H9 (cell line): ENCODE measurements around the gene SARNP. TPM values are rescaled to one million over a fixed set of nuclear protein-coding genes. Genes with fewer than 3 reads are reported as not detected.

ENCODE experiments used
- DNase-seq: peaks from one replicate; pipeline ENCODE4 v3.0.0-alpha.2; 2017
- H2AFZ ChIP-seq: one replicate; pipeline ENCODE4 v1.6.1; 2013; ENCODE audit warnings: mild to moderate bottlenecking, low read length, control low read depth, moderate library complexity
- H2AK5ac ChIP-seq: 2 replicates; pipeline ENCODE4 v1.6.1; 2013; ENCODE audit warnings: low read length, control low read depth, mixed read lengths; ENCODE audit not compliant: insufficient read length
- H2BK120ac ChIP-seq: one replicate; pipeline ENCODE4 v1.6.1; 2013; ENCODE audit warnings: low read depth, mild to moderate bottlenecking, low read length, control low read depth, inconsistent platforms; ENCODE audit not compliant: poor library complexity, severe bottlenecking
- H2BK12ac ChIP-seq: 2 replicates; pipeline ENCODE4 v1.6.1; 2013; ENCODE audit warnings: low read length, control low read depth, mixed read lengths, low read depth; ENCODE audit not compliant: insufficient read length
- H2BK15ac ChIP-seq: 2 replicates; pipeline ENCODE4 v1.6.1; 2013; ENCODE audit warnings: low read depth, low read length, control low read depth
- H2BK20ac ChIP-seq: one replicate; pipeline ENCODE4 v1.6.1; 2013; ENCODE audit warnings: low read depth, mild to moderate bottlenecking, low read length, control low read depth, inconsistent platforms; ENCODE audit not compliant: poor library complexity, severe bottlenecking
- H2BK5ac ChIP-seq: 2 replicates; pipeline ENCODE4 v1.6.1; 2013; ENCODE audit warnings: low read length, control low read depth, mixed read lengths; ENCODE audit not compliant: insufficient read length
- H3K14ac ChIP-seq: 2 replicates; pipeline ENCODE4 v1.6.1; 2013; ENCODE audit warnings: low read length, control low read depth; ENCODE audit not compliant: insufficient read depth
- H3K18ac ChIP-seq: 2 replicates; pipeline ENCODE4 v1.6.1; 2013; ENCODE audit warnings: low read depth, mild to moderate bottlenecking, mixed read lengths, low read length, control low read depth; ENCODE audit not compliant: insufficient read length
- H3K23ac ChIP-seq: 2 replicates; pipeline ENCODE4 v1.6.1; 2013; ENCODE audit warnings: low read length, control low read depth, mixed read lengths, low read depth; ENCODE audit not compliant: insufficient read length
- H3K23me2 ChIP-seq: 2 replicates; pipeline ENCODE4 v1.6.1; 2013; ENCODE audit warnings: low read depth, mild to moderate bottlenecking, mixed read lengths, low read length, control low read depth; ENCODE audit not compliant: insufficient read length, poor library complexity, severe bottlenecking
- H3K27ac ChIP-seq: 2 replicates; pipeline ENCODE4 v1.5.1; 2013; ENCODE audit warnings: low read length, control low read depth, mixed read lengths, low read depth; ENCODE audit not compliant: insufficient read length
- H3K27me3 ChIP-seq: 2 replicates; pipeline ENCODE4 v1.6.1; 2013; ENCODE audit warnings: low read length, control low read depth, inconsistent platforms; ENCODE audit not compliant: insufficient read depth
- H3K4ac ChIP-seq: 2 replicates; pipeline ENCODE4 v1.6.1; 2013; ENCODE audit warnings: low read depth, mild to moderate bottlenecking, control low read depth, inconsistent platforms, low read length, moderate library complexity
- H3K4me1 ChIP-seq: 2 replicates; pipeline ENCODE4 v1.6.1; 2013; ENCODE audit warnings: low read length, control low read depth, inconsistent platforms; ENCODE audit not compliant: insufficient read depth
- H3K4me2 ChIP-seq: 2 replicates; pipeline ENCODE4 v1.6.1; 2013; ENCODE audit warnings: low read length, control low read depth, mixed read lengths; ENCODE audit not compliant: insufficient read length, insufficient read depth
- H3K56ac ChIP-seq: 2 replicates; pipeline ENCODE4 v1.6.1; 2013; ENCODE audit warnings: low read depth, mild to moderate bottlenecking, mixed read lengths, low read length, control low read depth; ENCODE audit not compliant: insufficient read length
- H3K79me1 ChIP-seq: 2 replicates; pipeline ENCODE4 v1.6.1; 2013; ENCODE audit warnings: low read depth, mild to moderate bottlenecking, moderate library complexity, low read length, control low read depth, inconsistent platforms; ENCODE audit not compliant: insufficient read depth, poor library complexity, severe bottlenecking
- H3K79me2 ChIP-seq: 2 replicates; pipeline ENCODE4 v1.6.1; 2013; ENCODE audit warnings: low read length, control low read depth, inconsistent platforms; ENCODE audit not compliant: insufficient read depth
- H3K9ac ChIP-seq: 2 replicates; pipeline ENCODE4 v1.6.1; 2013; ENCODE audit warnings: low read length, control low read depth, mixed read lengths; ENCODE audit not compliant: insufficient read length; ENCODE audit errors: extremely low read depth
- H3K9me3 ChIP-seq: one replicate; pipeline ENCODE4 v1.6.1; 2013; ENCODE audit warnings: low read depth, low read length, inconsistent platforms; ENCODE audit not compliant: control insufficient read depth
- H3T11ph ChIP-seq: one replicate; pipeline ENCODE4 v1.6.1; 2013; ENCODE audit warnings: mild to moderate bottlenecking, low read length, control low read depth, inconsistent platforms
- H4K20me1 ChIP-seq: one replicate; pipeline ENCODE4 v1.6.1; 2013; ENCODE audit not compliant: control insufficient read depth, insufficient read length, insufficient read depth
- H4K5ac ChIP-seq: 2 replicates; pipeline ENCODE4 v1.6.1; 2013; ENCODE audit warnings: low read depth, mild to moderate bottlenecking, mixed read lengths, low read length, control low read depth; ENCODE audit not compliant: insufficient read length
- H4K8ac ChIP-seq: replicated peaks from 2 replicates; pipeline ENCODE4 v1.6.1; 2013; ENCODE audit warnings: low read length, control low read depth, mixed read lengths, low read depth; ENCODE audit not compliant: insufficient read length
- H4K91ac ChIP-seq: 2 replicates; pipeline ENCODE4 v1.6.1; 2013; ENCODE audit warnings: low read depth, mild to moderate bottlenecking, moderate library complexity, mixed read lengths, low read length, control low read depth; ENCODE audit not compliant: insufficient read length
- H3K27ac Mint-ChIP-seq, 3 experiments: 2 replicates in 2 of 3; 3 replicates in 1 of 3; pipeline ENCODE4 v1.8.0; 2020 to 2021; ENCODE audit warnings: mixed read lengths in 3 of 3, mild to moderate bottlenecking in 1 of 3, moderate library complexity in 1 of 3
- H3K27me3 Mint-ChIP-seq: 2 replicates; pipeline ENCODE4 v1.8.0; 2021; ENCODE audit warnings: low read depth, mild to moderate bottlenecking, moderate library complexity, mixed read lengths
- H3K36me3 Mint-ChIP-seq, 3 experiments: 2 replicates in 2 of 3; 3 replicates in 1 of 3; pipeline ENCODE4 v1.8.0; 2020 to 2021; ENCODE audit warnings: low read depth in 3 of 3, mixed read lengths in 3 of 3; ENCODE audit not compliant: insufficient read depth in 1 of 3
- H3K4me1 Mint-ChIP-seq, 2 experiments: 2 replicates each; pipeline ENCODE4 v1.8.0; 2020; ENCODE audit warnings: mixed read lengths in 2 of 2
- H3K4me3 Mint-ChIP-seq, 2 experiments: 2 replicates in 1 of 2; 3 replicates in 1 of 2; pipeline ENCODE4 v1.8.0; 2020 to 2021; ENCODE audit warnings: mild to moderate bottlenecking in 2 of 2, mixed read lengths in 2 of 2, moderate library complexity in 1 of 2
- H3K9me3 Mint-ChIP-seq, 2 experiments: 2 replicates in 1 of 2; 3 replicates in 1 of 2; pipeline ENCODE4 v1.8.0; 2020; ENCODE audit warnings: mild to moderate bottlenecking in 2 of 2, mixed read lengths in 2 of 2, moderate library complexity in 1 of 2
- CTCF ChIP-seq: fragments of 200-600 bp; sonication (generic); conservative IDR thresholded peaks from 3 replicates; pipeline ENCODE4 v1.8.0; 2021; ENCODE audit warnings: antibody characterized with exemption, mild to moderate bottlenecking
- WGBS: extraction: QIAGEN DNeasy Blood & Tissue Kit; methylation state at CpG from one replicate; pipeline ENCODE4 v1.1.7; 2013; ENCODE audit warnings: missing lambda C conversion rate, low lambda C conversion rate, mixed read lengths; ENCODE audit not compliant: insufficient read length; ENCODE audit errors: extremely low coverage; 5-methylcytosine and 5-hydroxymethylcytosine counted together
- total RNA-seq: library from RNA; stranded (reverse); gene quantifications from 2 replicates; pipeline ENCODE4 v1.2.1, GENCODE V29; 2021

SARNP gene
- total RNA-seq, 1 experiment from 2014 or later, result 127 TPM

- Histone ChIP-seq H4K5ac (no peak overlapping the region), H3T11ph (no peak overlapping the region), H2BK20ac (no peak overlapping the region), H3K79me2 (no peaks in the 10 kb centered on the region), H2BK120ac (no peak overlapping the region), H3K4ac (no peak overlapping the region), H4K91ac (no peak overlapping the region), H3K18ac (no peak overlapping the region), H3K23ac (no peak overlapping the region), H2BK15ac (no peak overlapping the region), H4K20me1 (no peaks in the 10 kb centered on the region), H2BK12ac (no peak overlapping the region), H3K4me2 (peak overlapping the region; percentile 71), H2BK5ac (no peak overlapping the region), H4K8ac (no peak overlapping the region), H3K23me2 (peaks cover 9% of the 10 kb centered on the region), H3K56ac (no peak overlapping the region), H3K27ac (no peak overlapping the region), H3K79me1 (no peaks in the 10 kb centered on the region), H3K9ac (peak overlapping the region; percentile 61), H2AFZ (no peak overlapping the region), H3K4me1 (peaks cover 13% of the 10 kb centered on the region; the same call in 1 of the 2 replicates), H3K14ac (no peak overlapping the region), H3K9me3 (no peaks in the 10 kb centered on the region), H3K27me3 (no peaks in the 10 kb centered on the region; the same call in 1 of the 2 replicates), H2AK5ac (no peak overlapping the region)
- Mint-ChIP-seq H3K4me1 (peaks cover 38 to 41% of the 10 kb centered on the region in 2 experiments), H3K27me3 (peaks cover 12% of the 10 kb centered on the region), H3K36me3 (peaks cover 0 to 8% (median 0%) of the 10 kb centered on the region in 3 experiments; a peak in 3 of 7 replicates), H3K27ac (peak overlapping the region; percentile 46 to 99 (median 96); a peak in 6 of 7 replicates), H3K9me3 (peaks cover 0 to 3% of the 10 kb centered on the region in 2 experiments; a peak in 3 of 5 replicates), H3K4me3 (peak overlapping the region; percentile 90 to 91)
- no peak for TF ChIP-seq CTCF
- WGBS, result no CpG with 5 or more reads among the region's 8 CpGs
- no peak for DNase-seq
These were observed 100.2 kb downstream of the SARNP start for GRCh38 chr12:55717011-55718007.
